Right renal pelvis (tissue), 4 donors: ENCODE measurements around the gene CADM2. TPM values are rescaled to one million over a fixed set of nuclear protein-coding genes. Genes with fewer than 3 reads are reported as not detected.

ENCODE experiments used
- DNase-seq, 4 donors: peaks; one replicate each; pipeline ENCODE4 v3.0.0-alpha.2; 2013; ENCODE audit warnings: low read depth in 4 of 4, low spot score in 3 of 4, missing footprints in 1 of 4
- polyA plus RNA-seq, 4 donors: library from polyadenylated mRNA; unstranded; fragments of 120-200 nt; gene quantifications; one replicate each; pipeline ENCODE4 v1.2.1, GENCODE V29; 2013; ENCODE audit not compliant: insufficient read length in 4 of 4

CADM2 gene
- polyA plus RNA-seq, 4 donors = 0.53 to 1.0 (median 0.59) TPM

DNA sequence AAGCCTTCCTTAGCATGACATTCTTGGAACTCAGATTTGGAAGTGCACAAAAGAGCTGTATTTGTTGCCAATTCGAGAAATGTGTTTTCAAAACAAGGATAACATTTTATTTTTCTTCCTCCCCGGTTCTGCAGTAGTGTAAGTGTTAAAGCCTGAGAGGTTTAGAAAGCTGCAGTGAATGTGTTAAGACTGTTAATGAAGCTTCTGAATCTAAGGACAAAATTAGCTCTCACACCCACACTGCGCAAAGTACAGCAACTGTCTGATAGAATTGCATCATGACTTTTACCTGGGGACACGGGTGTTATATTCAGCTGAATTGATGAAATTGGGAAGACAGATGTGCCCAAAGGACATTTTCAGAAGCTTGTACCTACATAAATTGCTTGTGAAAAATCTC lies 344.4 kb downstream of the CADM2 start:
- no peak for DNase-seq

DNA sequence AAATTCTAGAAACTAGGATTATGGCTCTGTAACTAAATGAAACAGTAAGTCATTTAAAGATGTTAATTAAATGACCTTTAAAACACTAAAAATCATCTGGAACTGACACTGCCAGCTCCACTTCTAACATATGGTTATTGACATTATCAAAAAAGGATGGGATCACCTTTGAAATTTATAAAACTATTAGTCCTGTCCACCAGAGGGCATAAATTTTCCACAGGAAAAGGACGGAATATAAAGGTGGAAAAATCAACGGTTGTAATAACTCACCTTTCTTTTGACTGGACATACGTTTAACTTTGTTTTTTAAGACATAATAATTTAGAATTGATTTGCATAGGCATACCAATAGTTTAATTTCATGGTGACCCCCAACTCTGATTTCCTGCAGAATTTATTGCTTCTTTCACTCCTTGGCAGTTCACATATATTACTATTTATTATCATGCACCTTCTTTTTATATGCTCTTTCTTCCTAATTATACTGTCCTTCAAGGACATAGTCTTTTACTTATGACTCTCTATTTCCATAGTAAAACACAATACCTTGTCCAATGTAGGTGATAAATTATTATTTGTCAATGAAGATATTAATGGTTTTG lies 345.7 kb downstream of the CADM2 start:
- DNase-seq = no peak

DNA sequence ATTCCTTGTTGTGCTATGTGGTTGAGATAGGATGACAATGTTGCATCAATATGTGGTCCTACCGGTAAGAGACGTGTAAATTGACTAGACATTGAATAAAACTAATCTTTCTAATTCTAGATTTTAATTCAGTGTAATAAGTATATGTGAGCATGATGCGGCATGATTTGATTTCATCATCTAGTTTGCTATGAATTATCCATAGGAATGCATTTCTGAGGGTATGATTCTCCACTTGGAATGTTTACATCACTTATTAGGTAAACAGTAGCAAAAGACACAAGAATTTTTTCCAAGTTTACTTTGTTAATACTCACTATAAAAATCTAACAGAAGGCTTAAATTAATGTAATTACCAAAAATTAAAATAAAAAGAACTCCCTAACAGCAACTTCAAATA lies 353.5 kb downstream of the CADM2 start:
- no peak for DNase-seq

DNA sequence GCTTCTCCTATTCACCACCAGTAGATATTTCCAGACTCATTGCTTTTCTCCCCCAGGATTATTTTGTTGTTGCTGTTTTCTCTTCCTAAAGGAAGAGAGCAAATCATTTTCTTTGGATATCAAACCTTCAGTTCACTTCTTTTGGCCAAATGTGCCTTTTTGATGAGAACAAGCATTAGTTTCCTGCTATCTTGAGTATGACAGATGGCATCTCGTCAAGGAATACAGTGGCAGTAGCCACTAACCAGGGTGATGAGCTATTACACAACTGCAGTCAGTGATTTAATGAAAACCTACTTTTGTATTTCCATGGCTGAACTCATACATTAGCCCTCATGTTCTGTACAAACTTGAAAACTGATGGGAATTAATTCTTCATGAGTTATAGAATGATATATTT lies 354.6 kb downstream of the CADM2 start:
- no peak for DNase-seq

DNA sequence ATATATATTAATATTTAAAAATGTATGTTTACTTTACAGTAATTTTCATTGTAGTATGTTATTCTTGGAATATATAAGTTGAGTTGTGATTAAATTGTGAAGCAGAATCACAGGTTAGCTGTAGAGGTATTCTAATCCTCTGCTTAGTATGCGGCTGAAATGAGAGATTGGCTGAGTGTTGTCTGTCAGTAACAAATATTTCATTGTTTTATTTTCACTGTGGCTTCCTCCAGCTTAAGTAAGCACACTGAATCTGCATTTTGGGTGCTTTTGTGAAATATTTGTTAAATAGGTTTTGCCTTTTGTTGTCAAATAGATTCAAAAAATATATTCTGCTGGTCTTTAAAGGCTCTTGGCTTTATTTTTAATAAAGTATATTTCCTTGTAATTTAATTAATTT lies 357.5 kb downstream of the CADM2 start:
- no peak for DNase-seq

DNA sequence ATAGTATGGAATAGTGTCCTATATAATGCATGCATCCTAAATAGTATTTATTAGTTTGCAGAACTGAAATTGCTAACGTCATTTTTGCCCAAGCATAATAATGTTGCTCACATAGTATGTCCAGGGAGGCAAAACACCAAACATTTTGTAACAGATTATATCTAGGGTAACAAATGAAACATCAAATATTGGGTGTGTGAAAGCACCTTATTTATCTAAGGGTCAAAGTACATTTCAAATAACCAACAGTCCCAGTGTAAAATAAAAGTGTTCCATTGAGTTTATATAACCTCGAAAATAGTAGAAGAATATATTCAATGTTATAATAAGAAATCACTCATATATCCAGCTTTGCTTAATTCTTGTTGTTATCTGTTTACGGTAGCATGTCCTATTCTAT lies 363.1 kb downstream of the CADM2 start:
- DNase-seq = no peak

DNA sequence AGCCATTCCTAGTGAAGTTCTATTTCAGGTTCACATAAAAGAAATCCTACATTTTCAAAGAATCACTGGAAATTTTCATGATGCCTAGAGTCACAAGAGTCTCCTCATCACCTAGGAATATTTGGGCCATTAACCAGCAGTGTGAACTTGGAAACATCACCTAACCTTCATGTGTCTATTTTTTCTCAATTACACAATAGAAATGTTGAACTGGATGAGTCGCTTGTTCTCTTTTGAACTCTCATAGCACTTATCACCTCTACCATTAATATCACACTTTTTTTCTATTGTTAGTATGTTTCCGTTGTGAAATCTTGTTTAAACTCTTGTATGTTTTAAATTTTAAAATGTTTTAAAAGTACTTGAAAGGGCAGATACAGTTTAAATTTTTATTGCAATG lies 371.3 kb downstream of the CADM2 start:
- no peak for DNase-seq

DNA sequence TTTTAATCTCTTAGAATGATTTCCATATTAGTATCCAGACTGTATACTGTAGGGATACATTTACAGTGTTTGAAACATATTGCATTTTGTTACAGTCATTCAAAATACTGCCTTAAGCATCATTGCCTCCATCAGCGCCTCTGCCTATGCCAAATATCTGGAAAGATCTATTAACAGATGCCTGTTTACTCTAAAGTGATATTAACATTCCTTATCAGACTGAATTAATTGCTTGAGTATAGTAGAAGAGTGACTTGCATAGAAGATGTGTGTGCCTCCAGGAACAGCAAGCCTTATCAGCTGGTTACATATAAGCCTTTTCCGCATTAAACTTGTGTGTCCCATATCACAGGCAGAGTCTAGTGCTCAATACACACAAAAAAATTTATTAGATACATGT lies 379.1 kb downstream of the CADM2 start:
- DNase-seq = no peak

DNA sequence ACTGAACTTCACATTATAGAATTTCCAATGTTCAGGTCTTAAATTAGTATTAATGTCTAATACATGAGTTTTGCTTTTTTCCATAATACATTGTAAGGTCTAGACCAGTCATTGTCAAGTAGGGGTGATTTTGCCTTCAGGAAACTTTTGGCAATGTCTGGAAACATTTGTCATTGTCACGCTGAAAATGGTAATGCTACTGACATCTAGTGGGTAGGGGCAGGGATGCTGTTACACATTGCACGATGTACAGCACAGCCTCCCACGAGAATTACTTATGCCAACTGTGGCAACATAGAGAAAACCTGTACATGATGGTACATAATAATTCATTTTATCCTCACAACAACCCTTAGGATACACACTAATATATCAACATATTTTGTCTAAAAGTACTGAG lies 384.1 kb downstream of the CADM2 start:
- no peak for DNase-seq

DNA sequence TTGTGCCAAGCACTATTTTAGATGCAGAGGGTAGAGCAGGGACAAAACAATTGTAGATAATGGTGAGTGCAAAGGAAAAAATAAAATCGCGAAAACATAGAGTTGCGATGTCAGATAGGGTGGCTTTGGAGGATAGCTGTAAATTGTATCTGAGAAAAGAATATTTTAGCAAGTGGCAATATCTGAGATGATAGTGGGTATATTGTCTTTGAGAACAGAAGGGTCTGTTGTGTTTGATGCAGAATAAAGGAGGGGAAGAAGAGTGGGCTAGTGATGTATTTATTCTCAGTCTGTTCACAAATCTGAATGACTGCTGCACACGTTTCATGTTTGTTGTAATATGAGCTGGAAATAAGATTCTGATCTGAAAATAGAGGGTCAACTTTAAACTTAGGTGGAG lies 396.8 kb downstream of the CADM2 start:
- no peak for DNase-seq

DNA sequence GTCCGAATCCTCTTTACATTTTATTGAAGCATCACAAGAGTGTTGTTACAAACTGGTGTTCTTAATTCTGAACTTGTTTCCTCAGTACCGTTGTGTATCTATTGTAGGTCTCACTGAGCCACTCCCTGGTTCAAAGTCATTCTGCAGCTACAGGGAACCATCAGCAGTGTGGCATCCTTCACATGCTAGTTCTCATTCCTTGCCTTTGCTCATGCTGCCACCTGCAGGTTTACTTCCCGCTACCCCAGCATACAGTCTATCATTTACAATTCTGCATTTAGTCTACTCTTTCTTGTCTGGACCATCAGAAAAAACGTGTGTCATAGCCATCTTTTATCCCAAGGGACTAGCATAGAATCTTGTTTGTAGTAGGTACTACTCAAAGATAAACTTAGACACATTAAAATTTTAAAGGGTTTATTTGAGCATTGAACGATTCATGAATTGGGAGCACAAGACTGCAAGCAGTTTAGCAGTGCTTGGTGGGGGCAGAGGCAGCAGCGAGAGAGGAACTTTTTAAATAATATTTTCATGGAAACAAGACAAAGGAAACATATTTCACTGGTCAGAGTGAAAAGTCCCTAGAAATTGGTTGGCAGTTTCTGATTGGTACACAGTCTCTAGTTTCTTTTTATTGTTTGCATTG lies 402.1 kb downstream of the CADM2 start:
- DNase-seq = peak in 2 of 4 donors; percentile 23 to 24

DNA sequence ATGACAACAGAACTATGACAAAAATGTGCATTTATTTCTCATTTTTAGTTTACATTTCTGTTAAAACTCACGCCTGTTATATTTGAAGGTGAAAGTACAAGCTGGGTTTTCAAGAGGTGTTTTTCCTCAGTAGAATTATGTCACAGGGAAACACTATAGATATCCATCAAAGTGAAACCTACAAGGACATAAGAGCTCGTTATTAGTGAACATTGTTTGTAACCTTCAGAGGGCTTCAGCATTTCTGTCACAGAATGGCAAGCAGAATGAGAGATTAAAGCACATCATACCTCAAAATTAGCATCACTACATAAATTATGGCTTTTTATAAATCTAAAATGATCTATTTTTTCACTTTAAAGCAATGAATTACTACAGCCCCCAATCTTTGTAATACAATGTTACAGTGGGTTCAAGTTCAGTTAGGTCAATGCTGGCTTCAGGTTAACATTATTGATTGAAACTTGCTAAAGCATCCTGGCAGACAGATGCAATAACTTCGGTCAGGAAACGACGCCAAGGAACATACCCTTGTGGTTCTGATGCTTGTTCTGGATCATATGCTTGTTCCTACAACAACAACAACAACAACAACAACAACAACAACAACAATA lies 405.6 kb downstream of the CADM2 start:
- DNase-seq = no peak

DNA sequence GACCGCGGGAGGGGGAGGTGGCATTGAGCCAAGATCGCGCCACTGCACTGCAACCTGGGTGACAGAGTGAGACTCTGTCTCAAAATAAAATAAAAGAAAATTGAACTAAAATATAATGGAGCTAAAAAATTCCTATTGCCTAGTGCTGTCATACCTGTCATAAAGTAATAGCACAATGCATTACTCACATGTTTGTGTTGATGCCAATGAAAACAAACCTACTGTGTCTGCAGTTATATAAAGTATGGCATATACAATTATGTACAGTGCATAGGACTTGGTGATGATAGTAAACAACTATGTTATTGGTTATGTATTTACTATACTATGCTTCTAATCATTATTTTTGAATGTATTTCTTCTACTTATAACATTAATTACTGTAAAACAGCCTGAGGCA lies 411.6 kb downstream of the CADM2 start:
- no peak for DNase-seq

DNA sequence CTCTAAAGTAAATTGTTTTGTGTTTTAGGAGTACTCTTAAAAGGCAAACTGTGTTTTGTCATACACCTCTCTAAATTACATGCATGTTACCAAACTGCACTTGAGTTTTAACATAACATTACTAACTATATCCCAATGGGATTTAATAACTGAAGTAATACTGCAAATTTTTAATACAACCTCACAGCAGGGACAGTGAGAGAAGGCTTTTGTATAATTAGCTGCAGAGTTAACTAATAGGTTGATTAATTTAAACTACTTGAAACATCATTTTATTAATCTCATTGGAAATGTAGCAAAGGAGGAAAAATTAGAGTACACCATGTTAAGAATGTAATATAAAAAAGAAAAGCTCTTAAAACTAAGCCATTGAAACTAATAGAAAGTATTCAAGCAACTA lies 417.3 kb downstream of the CADM2 start:
- DNase-seq = no peak

DNA sequence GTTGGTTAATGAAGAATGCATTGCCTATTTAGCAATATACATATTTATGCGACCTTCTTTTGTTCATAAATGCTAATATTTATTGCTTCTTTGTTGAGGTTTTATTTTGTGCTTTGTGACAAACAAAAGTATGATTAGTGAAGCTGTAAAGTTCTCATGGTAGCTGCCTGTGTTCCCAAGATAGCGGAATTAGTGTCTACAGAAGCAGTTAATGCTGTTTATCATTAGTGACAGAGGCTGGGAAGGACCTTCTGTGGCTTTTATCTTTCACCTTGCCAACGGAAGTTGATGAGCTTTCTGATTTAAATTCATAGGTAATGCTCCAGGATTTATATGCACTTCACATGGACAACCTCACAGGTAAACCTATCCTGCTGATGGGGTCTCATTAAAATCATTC lies 418.3 kb downstream of the CADM2 start:
- DNase-seq = no peak

DNA sequence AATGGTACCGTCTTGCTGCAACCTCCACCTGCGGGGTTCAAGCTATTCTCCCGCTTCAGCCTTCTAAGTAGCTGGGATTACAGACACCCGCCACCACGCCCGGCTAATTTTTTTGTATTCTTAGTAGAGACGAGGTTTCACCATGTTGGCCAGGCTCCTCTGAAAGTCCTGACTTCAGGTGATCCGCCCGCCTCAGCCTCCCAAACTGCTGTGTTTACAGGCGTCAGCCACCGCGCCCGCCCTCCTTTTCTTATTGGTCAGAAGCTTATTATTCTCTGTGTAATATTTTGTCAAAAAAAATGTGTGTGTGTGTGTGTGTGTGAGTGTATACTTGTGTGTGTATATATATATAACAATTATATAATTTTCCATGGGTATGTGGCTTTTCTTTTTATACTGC lies 425.6 kb downstream of the CADM2 start:
- no peak for DNase-seq

DNA sequence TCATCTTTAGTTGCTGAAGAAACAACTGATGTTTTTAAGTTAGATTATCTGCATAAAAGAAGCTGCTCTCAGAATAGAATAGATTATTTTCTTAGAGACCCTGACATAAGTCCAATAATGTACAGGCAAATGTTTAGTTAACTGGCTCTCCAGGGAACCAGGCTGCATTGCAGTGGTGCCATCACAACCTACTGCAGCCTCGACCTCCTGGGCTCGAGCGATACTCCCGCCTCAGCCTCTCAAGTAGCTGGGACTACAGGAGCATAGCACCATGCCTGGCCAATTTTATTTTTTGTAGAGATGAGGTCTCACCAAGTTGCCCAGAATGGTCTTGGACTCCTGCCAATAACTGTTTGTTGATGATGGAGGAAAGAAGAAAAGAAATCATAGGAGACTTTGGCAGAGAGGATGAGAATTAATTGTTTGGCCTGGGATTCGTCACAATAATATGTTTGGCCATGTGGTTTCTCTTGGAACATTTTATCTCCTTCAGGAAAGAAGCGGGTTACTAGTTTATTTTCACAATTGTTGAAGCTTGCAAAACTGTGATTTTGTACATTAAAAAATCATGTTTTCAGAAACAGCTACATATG lies 429.2 kb downstream of the CADM2 start:
- no peak for DNase-seq

DNA sequence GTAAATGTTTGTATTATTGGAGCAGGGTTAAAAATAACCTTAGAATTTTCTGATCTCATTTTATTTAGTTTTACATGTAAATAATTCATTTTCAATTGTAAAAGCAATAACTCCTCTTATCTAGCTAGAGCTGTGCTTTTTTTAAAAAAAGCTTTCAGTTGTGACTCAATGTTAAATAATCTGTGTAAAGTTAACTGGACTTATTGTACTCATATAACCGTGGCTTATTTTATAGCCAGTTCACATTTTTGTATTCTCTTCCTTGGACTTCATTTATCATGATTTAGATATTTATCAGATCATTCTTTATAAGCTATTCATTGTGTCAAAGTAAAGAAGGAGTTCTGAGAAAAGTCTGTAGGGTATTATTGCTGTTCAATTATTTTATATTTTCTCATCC lies 435.6 kb downstream of the CADM2 start:
- DNase-seq = no peak

DNA sequence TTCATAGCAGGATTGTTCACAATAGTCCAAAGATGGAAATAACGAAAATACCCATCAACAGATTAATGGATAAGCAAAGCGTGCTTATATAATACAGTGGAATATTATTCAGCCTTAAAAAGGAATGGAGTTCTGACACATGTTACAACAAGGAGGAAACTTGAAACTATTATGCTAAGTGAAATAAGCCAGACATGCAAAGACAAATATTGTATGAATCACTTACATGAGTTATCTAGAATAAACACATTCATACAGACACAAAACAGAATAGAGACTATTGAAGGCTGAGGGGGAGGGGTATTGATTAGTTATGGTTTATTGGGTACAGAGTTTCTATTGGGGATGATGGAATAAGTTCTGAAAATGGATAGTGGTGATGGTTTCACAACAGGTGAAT lies 438.6 kb downstream of the CADM2 start:
- DNase-seq = no peak

DNA sequence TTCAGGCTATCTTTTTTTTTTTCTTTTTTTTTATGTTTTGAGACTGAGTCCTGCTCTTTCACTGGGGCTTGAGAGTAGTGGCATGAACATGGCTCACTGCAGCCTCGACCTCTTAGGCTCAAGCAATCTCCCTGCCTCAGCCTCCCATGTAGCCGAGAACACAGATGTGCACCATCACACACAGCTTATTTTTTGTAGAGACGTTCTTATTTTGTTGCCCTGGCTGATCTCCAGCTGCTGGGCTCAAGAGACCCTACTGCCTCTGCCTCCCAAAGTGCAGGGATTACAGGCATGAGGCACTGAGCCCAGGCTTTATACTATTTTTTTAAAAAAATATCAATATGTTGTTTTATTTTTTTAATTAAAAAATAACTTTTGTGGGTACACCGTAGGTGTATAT lies 467.3 kb downstream of the CADM2 start:
- DNase-seq = no peak

DNA sequence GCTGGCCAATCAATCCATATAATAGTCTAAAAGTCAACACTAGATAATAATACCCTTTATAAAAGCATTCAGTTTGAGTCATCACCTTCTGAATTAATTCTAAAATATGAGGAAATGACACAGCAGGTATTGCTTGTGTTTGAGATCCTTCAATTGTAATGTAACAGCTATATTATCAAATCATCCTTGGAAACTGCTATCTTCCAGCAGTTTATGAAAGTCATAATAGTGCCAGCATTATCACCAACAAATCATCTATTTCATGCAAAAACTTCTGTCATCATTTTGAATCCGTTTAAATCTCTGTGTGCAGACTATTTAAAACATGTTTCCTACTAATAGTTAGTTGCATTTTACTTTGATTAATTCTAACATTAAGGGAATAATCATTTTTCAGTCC lies 468.7 kb downstream of the CADM2 start:
- no peak for DNase-seq

DNA sequence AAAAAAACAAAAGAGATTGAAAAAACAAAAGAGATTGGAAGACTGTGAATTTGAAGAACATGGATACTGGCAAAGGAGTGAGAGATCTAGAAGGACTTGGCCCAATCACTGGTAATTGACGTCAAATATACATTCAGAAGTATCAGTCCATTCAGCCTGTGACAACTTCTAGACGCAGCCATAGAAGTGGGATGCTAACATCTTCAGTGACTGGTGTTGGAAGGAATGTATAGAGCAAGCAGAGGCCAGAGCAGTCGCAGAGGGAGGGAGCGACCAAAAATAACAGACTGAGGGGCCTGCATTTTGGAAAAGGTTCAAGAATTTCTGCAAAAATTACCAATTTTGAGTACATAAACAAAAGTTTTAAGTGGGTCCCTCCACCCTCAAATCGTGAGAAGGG lies 473.3 kb downstream of the CADM2 start:
- DNase-seq = no peak
